Neural cell (in vitro differentiated cells): ENCODE results near the gene FZR1. TPM values are rescaled to one million over a fixed set of nuclear protein-coding genes. Genes with fewer than 3 reads are reported as not detected.

ENCODE experiments used
- H2AFZ ChIP-seq: fragments of 200-600, 300-800 bp; sonication (generic), shearing (Covaris generic); 2 replicates; pipeline ENCODE4 v1.6.0; 2014; ENCODE audit warnings: low read depth, mild to moderate bottlenecking, antibody characterized with exemption, low read length, moderate library complexity
- H3F3A ChIP-seq: fragments of 200-600 bp; shearing (Covaris generic); 2 replicates; pipeline ENCODE4 v1.6.1; 2016; ENCODE audit warnings: mild to moderate bottlenecking, moderate library complexity, mixed read lengths, antibody characterized with exemption, low read length; ENCODE audit not compliant: insufficient read depth, poor library complexity, severe bottlenecking
- H3K27ac ChIP-seq: fragments of 200-600, 300-800 bp; sonication (generic), shearing (Covaris generic); 2 replicates; pipeline ENCODE4 v1.5.1; 2014; ENCODE audit warnings: mild to moderate bottlenecking, low read length, moderate library complexity
- H3K27me3 ChIP-seq: fragments of 300-800, 200-600 bp; sonication (generic), shearing (Covaris generic); 2 replicates; pipeline ENCODE4 v1.6.0; 2014; ENCODE audit warnings: mild to moderate bottlenecking, low read depth, low read length, moderate library complexity; ENCODE audit not compliant: insufficient read depth
- H3K36me3 ChIP-seq: fragments of 300-800, 200-600 bp; sonication (generic), shearing (Covaris generic); 2 replicates; pipeline ENCODE4 v1.5.1; 2014; ENCODE audit warnings: mild to moderate bottlenecking, antibody characterized with exemption, low read length, moderate library complexity; ENCODE audit not compliant: insufficient read depth
- H3K4me2 ChIP-seq: fragments of 300-800, 200-600 bp; sonication (generic), shearing (Covaris generic); 2 replicates; pipeline ENCODE4 v1.6.0; 2014; ENCODE audit warnings: mild to moderate bottlenecking, low read length
- H3K4me3 ChIP-seq: fragments of 300-800, 200-600 bp; sonication (generic), shearing (Covaris generic); 2 replicates; pipeline ENCODE4 v1.5.1; 2014; ENCODE audit warnings: mild to moderate bottlenecking, low read length, moderate library complexity
- H3K79me2 ChIP-seq: fragments of 200-600 bp; shearing (Covaris generic); replicated peaks from 2 replicates; pipeline ENCODE4 v1.6.0; 2014; ENCODE audit warnings: mild to moderate bottlenecking, low read length, moderate library complexity; ENCODE audit not compliant: insufficient read depth
- H3K9ac ChIP-seq: fragments of 300-800, 200-600 bp; sonication (generic), shearing (Covaris generic); 2 replicates; pipeline ENCODE4 v1.6.1; 2016; ENCODE audit warnings: mild to moderate bottlenecking, low read length, mixed read lengths
- H3K9me2 ChIP-seq: fragments of 200-600 bp; shearing (Covaris generic); 2 replicates; pipeline ENCODE4 v1.6.1; 2016; ENCODE audit warnings: mild to moderate bottlenecking, low read length, mixed read lengths; ENCODE audit not compliant: insufficient read depth
- H3K9me3 ChIP-seq: fragments of 200-600, 300-800 bp; sonication (generic), shearing (Covaris generic); 2 replicates; pipeline ENCODE4 v1.6.1; 2016; ENCODE audit warnings: mild to moderate bottlenecking, mixed run types, low read length, moderate library complexity, mixed read lengths
- H4K20me1 ChIP-seq: fragments of 200-600 bp; shearing (Covaris generic); 2 replicates; pipeline ENCODE4 v1.6.1; 2016; ENCODE audit warnings: mild to moderate bottlenecking, mixed run types; ENCODE audit not compliant: insufficient read depth
- EP300 ChIP-seq: fragments of 450-650 bp; conservative IDR thresholded peaks from 2 replicates; pipeline ENCODE4 v1.6.1; 2014; ENCODE audit warnings: antibody characterized with exemption, mild to moderate bottlenecking, moderate library complexity; ENCODE audit not compliant: poor library complexity, severe bottlenecking
- MXI1 ChIP-seq: fragments of 450-650 bp; conservative IDR thresholded peaks from 2 replicates; pipeline ENCODE4 v1.6.1; 2014; ENCODE audit warnings: antibody characterized with exemption, mild to moderate bottlenecking; ENCODE audit not compliant: poor library complexity, severe bottlenecking
- RAD21 ChIP-seq: fragments of 450-650 bp; conservative IDR thresholded peaks from 2 replicates; pipeline ENCODE4 v1.6.1; 2014; ENCODE audit warnings: antibody characterized with exemption, mild to moderate bottlenecking, moderate library complexity
- SMC3 ChIP-seq: fragments of 450-650 bp; conservative IDR thresholded peaks from 2 replicates; pipeline ENCODE4 v1.6.1; 2014; ENCODE audit warnings: antibody characterized with exemption, mild to moderate bottlenecking, moderate library complexity; ENCODE audit not compliant: poor library complexity
- TAF1 ChIP-seq: IDR thresholded peaks from 2 replicates; pipeline ENCODE4 v1.6.1; 2012; ENCODE audit warnings: low read depth
- polyA plus RNA-seq: library from polyadenylated mRNA; depleted of rRNA; stranded (reverse); fragments of >200 nt; gene quantifications from 2 replicates; pipeline ENCODE4 v1.2.3, GENCODE V29; 2014
- TF ChIP-seq, protein P1 (sequence below): IDR thresholded peaks from 2 replicates; pipeline ENCODE4 v1.6.1; 2012; ENCODE audit warnings: borderline replicate concordance
- TF ChIP-seq, protein P2 (sequence below): fragments of 450-650 bp; IDR thresholded peaks from 2 replicates; pipeline ENCODE4 v1.5.1; 2014; ENCODE audit warnings: antibody characterized with exemption, mild to moderate bottlenecking, moderate library complexity; ENCODE audit not compliant: poor library complexity, severe bottlenecking

The FZR1 gene
- polyA plus RNA-seq, 1 donor from 2014 or later: 55.7 TPM

DNA sequence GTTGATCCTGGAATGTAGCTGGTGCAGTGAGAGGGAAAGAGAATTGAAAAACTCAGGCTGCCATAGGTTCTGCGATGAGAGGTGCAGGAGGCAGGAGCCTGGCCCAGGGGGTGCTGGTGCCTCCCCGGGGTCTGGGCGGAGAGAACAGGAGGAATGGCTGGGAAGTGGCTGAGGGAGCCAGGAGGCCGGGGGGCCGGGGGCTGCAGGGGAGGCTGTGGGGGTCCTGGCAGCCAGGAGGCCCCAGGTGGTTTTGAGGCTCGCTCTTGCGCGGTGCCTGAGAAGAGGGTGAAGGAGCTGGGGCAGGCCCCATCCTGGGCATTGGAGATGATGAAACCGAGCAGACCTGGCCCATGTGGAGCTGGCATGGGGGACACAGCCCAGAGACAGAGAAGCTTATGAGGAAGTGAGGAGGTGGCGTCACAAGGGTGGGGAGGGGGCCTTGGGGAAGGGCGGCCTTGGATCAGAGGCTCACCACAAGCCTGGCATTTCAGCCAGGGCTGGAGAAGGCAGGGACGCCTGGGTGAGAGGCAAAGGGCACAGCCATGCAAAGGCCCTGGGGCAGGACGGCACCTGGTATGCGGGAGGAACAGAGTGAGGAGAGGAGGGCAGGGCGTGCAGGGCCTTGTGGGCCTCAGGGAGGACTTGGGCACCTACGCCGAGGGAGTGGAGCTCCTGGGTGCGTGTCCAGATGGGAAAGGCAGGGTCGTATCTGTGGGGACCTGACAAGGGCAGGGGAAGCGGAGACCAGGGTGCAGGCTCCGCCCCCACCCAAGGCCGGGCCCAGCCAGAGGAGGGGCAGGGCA, 31.5 kb downstream of the FZR1 start:
- H3K9me2 ChIP-seq: no peaks in the 10 kb centered on the region
- TF ChIP-seq, protein P1, sequence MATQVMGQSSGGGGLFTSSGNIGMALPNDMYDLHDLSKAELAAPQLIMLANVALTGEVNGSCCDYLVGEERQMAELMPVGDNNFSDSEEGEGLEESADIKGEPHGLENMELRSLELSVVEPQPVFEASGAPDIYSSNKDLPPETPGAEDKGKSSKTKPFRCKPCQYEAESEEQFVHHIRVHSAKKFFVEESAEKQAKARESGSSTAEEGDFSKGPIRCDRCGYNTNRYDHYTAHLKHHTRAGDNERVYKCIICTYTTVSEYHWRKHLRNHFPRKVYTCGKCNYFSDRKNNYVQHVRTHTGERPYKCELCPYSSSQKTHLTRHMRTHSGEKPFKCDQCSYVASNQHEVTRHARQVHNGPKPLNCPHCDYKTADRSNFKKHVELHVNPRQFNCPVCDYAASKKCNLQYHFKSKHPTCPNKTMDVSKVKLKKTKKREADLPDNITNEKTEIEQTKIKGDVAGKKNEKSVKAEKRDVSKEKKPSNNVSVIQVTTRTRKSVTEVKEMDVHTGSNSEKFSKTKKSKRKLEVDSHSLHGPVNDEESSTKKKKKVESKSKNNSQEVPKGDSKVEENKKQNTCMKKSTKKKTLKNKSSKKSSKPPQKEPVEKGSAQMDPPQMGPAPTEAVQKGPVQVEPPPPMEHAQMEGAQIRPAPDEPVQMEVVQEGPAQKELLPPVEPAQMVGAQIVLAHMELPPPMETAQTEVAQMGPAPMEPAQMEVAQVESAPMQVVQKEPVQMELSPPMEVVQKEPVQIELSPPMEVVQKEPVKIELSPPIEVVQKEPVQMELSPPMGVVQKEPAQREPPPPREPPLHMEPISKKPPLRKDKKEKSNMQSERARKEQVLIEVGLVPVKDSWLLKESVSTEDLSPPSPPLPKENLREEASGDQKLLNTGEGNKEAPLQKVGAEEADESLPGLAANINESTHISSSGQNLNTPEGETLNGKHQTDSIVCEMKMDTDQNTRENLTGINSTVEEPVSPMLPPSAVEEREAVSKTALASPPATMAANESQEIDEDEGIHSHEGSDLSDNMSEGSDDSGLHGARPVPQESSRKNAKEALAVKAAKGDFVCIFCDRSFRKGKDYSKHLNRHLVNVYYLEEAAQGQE: no peak
- H3K79me2 ChIP-seq: no peaks in the 10 kb centered on the region
- no peak overlapping the region for H2AFZ ChIP-seq
- no peak overlapping the region for H3K27ac ChIP-seq
- H3K4me3 ChIP-seq: no peak overlapping the region
- no peaks in the 10 kb centered on the region for H4K20me1 ChIP-seq
- H3F3A ChIP-seq: no peaks in the 10 kb centered on the region
- no peaks in the 10 kb centered on the region for H3K27me3 ChIP-seq
- H3K9me3 ChIP-seq: no peaks in the 10 kb centered on the region
- no peak overlapping the region for H3K9ac ChIP-seq
- no peaks in the 10 kb centered on the region for H3K36me3 ChIP-seq
- no peak overlapping the region for H3K4me2 ChIP-seq

DNA sequence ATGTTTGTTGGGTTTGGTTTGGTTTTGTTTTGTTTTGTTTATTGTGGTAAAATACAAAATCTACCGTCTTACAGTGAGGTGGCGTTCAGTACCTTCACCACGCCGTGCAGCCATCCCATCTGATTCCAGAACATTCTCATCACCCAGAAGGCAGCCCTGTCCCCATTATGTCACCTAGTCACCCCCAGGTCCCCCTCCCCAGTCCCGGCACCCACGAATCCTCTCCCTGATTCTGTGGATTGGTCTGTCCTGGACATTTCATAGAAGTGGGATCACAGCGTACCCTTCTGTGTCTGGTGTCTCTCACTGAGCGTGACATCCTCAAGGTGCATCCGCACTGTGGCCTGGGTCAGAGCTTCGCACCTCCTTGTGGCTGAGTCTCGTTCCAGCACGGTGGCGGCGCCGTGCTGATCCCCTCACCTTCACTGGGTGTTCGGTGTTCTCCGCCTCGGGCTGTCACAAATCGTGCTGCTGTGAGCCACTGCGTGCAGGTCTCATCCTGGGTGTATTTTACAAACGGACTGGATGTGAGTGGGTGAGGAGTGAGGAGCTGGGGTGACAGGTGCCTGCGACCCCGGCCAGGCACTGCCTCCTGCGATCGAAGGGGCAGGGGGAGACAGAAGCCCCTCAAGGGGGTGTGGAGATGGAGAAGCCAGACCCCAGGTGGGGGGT, 32.3 kb downstream of the FZR1 start:
- TF ChIP-seq, protein P2, sequence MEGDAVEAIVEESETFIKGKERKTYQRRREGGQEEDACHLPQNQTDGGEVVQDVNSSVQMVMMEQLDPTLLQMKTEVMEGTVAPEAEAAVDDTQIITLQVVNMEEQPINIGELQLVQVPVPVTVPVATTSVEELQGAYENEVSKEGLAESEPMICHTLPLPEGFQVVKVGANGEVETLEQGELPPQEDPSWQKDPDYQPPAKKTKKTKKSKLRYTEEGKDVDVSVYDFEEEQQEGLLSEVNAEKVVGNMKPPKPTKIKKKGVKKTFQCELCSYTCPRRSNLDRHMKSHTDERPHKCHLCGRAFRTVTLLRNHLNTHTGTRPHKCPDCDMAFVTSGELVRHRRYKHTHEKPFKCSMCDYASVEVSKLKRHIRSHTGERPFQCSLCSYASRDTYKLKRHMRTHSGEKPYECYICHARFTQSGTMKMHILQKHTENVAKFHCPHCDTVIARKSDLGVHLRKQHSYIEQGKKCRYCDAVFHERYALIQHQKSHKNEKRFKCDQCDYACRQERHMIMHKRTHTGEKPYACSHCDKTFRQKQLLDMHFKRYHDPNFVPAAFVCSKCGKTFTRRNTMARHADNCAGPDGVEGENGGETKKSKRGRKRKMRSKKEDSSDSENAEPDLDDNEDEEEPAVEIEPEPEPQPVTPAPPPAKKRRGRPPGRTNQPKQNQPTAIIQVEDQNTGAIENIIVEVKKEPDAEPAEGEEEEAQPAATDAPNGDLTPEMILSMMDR: no peak
- TF ChIP-seq MXI1 (no peak), SMC3 (no peak), TAF1 (no peak), EP300 (no peak), RAD21 (no peak)
- TF ChIP-seq, protein P1: no peak

More for the DNA sequence above, 32.3 kb downstream of the FZR1 start:
- H3K4me2 ChIP-seq: no peak overlapping the region
- no peak overlapping the region for H3K4me3 ChIP-seq
- no peak overlapping the region for H3K9ac ChIP-seq
- no peaks in the 10 kb centered on the region for H3F3A ChIP-seq
- no peaks in the 10 kb centered on the region for H3K9me2 ChIP-seq
- H3K79me2 ChIP-seq: no peaks in the 10 kb centered on the region
- H3K27ac ChIP-seq: no peak overlapping the region
- H3K9me3 ChIP-seq: no peaks in the 10 kb centered on the region
- H3K36me3 ChIP-seq: no peaks in the 10 kb centered on the region
- H4K20me1 ChIP-seq: no peaks in the 10 kb centered on the region
- H3K27me3 ChIP-seq: no peaks in the 10 kb centered on the region
- no peak overlapping the region for H2AFZ ChIP-seq
